Measurements from ENCODE around the gene PADI3. TPM values are rescaled to one million over a fixed set of nuclear protein-coding genes. Genes with fewer than 3 reads are reported as not detected.

Gene PADI3
- total and polyA plus RNA-seq, 2 of the 8 experiments (the other 6 are each of a cell fraction or from before 2014, with no cell fraction given), result 0.37 to 0.94 TPM

DNA sequence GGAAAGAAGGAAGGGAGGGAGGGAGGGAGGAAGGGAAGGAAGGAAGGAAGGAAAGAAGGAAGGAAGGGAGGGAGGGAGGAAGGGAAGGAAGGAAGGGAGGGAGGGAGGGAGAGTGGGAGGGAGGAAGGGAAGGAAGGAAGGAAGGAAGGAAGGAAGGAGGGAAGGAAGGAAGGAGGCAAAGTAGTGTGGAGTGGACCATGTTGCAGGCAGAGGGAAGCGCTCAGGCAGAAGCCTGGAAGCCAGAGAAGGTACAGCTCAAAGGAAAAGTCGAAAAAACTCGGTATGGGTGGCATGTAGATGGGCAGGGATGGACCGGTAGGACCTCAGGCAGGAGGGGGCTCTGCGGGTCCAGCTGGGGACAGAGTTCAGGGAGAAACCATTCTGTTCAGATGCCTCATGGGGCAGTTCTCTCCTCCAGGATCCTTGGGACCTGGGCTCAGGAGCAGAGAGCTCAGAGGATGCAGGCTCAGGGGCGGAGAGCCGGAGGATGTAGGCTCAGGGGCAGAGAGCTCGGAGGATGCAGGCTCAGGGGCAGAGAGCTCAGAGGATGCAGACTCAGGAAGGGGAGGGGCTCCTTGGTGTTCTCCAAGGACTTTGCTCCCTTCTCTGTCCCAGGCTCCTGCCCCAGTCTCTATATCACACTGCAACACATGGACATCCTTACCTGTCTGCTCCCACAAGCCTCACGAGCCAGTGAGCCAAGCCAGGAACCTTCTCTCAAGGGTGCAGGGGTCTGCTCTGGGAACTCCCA, 13.6 kb upstream of the PADI3 start (continued):
- TF ChIP-seq, protein P1, sequence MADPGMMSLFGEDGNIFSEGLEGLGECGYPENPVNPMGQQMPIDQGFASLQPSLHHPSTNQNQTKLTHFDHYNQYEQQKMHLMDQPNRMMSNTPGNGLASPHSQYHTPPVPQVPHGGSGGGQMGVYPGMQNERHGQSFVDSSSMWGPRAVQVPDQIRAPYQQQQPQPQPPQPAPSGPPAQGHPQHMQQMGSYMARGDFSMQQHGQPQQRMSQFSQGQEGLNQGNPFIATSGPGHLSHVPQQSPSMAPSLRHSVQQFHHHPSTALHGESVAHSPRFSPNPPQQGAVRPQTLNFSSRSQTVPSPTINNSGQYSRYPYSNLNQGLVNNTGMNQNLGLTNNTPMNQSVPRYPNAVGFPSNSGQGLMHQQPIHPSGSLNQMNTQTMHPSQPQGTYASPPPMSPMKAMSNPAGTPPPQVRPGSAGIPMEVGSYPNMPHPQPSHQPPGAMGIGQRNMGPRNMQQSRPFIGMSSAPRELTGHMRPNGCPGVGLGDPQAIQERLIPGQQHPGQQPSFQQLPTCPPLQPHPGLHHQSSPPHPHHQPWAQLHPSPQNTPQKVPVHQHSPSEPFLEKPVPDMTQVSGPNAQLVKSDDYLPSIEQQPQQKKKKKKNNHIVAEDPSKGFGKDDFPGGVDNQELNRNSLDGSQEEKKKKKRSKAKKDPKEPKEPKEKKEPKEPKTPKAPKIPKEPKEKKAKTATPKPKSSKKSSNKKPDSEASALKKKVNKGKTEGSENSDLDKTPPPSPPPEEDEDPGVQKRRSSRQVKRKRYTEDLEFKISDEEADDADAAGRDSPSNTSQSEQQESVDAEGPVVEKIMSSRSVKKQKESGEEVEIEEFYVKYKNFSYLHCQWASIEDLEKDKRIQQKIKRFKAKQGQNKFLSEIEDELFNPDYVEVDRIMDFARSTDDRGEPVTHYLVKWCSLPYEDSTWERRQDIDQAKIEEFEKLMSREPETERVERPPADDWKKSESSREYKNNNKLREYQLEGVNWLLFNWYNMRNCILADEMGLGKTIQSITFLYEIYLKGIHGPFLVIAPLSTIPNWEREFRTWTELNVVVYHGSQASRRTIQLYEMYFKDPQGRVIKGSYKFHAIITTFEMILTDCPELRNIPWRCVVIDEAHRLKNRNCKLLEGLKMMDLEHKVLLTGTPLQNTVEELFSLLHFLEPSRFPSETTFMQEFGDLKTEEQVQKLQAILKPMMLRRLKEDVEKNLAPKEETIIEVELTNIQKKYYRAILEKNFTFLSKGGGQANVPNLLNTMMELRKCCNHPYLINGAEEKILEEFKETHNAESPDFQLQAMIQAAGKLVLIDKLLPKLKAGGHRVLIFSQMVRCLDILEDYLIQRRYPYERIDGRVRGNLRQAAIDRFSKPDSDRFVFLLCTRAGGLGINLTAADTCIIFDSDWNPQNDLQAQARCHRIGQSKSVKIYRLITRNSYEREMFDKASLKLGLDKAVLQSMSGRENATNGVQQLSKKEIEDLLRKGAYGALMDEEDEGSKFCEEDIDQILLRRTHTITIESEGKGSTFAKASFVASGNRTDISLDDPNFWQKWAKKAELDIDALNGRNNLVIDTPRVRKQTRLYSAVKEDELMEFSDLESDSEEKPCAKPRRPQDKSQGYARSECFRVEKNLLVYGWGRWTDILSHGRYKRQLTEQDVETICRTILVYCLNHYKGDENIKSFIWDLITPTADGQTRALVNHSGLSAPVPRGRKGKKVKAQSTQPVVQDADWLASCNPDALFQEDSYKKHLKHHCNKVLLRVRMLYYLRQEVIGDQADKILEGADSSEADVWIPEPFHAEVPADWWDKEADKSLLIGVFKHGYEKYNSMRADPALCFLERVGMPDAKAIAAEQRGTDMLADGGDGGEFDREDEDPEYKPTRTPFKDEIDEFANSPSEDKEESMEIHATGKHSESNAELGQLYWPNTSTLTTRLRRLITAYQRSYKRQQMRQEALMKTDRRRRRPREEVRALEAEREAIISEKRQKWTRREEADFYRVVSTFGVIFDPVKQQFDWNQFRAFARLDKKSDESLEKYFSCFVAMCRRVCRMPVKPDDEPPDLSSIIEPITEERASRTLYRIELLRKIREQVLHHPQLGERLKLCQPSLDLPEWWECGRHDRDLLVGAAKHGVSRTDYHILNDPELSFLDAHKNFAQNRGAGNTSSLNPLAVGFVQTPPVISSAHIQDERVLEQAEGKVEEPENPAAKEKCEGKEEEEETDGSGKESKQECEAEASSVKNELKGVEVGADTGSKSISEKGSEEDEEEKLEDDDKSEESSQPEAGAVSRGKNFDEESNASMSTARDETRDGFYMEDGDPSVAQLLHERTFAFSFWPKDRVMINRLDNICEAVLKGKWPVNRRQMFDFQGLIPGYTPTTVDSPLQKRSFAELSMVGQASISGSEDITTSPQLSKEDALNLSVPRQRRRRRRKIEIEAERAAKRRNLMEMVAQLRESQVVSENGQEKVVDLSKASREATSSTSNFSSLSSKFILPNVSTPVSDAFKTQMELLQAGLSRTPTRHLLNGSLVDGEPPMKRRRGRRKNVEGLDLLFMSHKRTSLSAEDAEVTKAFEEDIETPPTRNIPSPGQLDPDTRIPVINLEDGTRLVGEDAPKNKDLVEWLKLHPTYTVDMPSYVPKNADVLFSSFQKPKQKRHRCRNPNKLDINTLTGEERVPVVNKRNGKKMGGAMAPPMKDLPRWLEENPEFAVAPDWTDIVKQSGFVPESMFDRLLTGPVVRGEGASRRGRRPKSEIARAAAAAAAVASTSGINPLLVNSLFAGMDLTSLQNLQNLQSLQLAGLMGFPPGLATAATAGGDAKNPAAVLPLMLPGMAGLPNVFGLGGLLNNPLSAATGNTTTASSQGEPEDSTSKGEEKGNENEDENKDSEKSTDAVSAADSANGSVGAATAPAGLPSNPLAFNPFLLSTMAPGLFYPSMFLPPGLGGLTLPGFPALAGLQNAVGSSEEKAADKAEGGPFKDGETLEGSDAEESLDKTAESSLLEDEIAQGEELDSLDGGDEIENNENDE (IDR thresholded peaks at IDR 0.05; ENCODE audit: insufficient replicate concordance, low read length), result no peak
- no peak for TF ChIP-seq POU5F1 (IDR thresholded peaks at IDR 0.05; ENCODE audit: low read depth, low read length)
- no peak for TF ChIP-seq SIX5 (IDR thresholded peaks at IDR 0.05; ENCODE audit: low read depth, low read length)
- TF ChIP-seq GTF2F1 (IDR thresholded peaks at IDR 0.05; ENCODE audit: borderline replicate concordance, low read depth, low read length), result no peak
- TF ChIP-seq CBX5 (IDR thresholded peaks at IDR 0.05; ENCODE audit: low read depth, low read length), result no peak
- no peak for TF ChIP-seq MAFK (IDR thresholded peaks at IDR 0.05; ENCODE audit: low read depth, low read length)
- TF ChIP-seq POLR2AphosphoS5 (IDR thresholded peaks at IDR 0.05; ENCODE audit: low read depth, low read length), result no peak
- TF ChIP-seq KDM5A (IDR thresholded peaks at IDR 0.05; ENCODE audit: low read length), result no peak
- TF ChIP-seq CHD1 (IDR thresholded peaks at IDR 0.05; ENCODE audit: low read depth, low read length), result no peak

Measured in H1 (cell line).